Uterus (tissue), 4 donors: ENCODE measurements around the gene CLDND1. TPM values are rescaled to one million over a fixed set of nuclear protein-coding genes. Genes with fewer than 3 reads are reported as not detected.

ENCODE experiments used
- DNase-seq, 2 donors: peaks; one replicate each; pipeline ENCODE4 v3.0.0-alpha.2; 2019 to 2020
- H3K27ac ChIP-seq, 2 donors: fragments of 200-600 bp; sonication (generic); 1 replicate in 1 of 2; 2 replicates in 1 of 2; pipeline ENCODE4 v1.5.1; 2016 to 2018
- H3K27me3 ChIP-seq, 2 donors: fragments of 200-600 bp; sonication (generic); one replicate each; pipeline ENCODE4 v1.5.1; 2018 to 2019; ENCODE audit warnings: control low read depth in 1 of 2
- H3K36me3 ChIP-seq, 2 donors: fragments of 200-600 bp; sonication (generic); one replicate each; pipeline ENCODE4 v1.5.1; 2019; ENCODE audit warnings: control low read depth in 1 of 2
- H3K4me1 ChIP-seq, 2 donors: fragments of 200-600 bp; sonication (generic); one replicate each; pipeline ENCODE4 v1.5.1; 2018 to 2019; ENCODE audit warnings: control low read depth in 1 of 2
- H3K4me3 ChIP-seq, 2 donors: fragments of 200-600 bp; sonication (generic); 1 replicate in 1 of 2; 2 replicates in 1 of 2; pipeline ENCODE4 v1.5.1; 2018 to 2019; ENCODE audit warnings: mild to moderate bottlenecking in 1 of 2
- H3K9me3 ChIP-seq, 2 donors: fragments of 200-600 bp; sonication (generic); one replicate each; pipeline ENCODE4 v1.5.1; 2019; ENCODE audit warnings: control low read depth in 1 of 2
- CTCF ChIP-seq, 4 experiments: fragments of 200-600 bp in 2 of 4; fragments of 450-650 bp in 2 of 4; sonication (generic) in 2 of 4; IDR thresholded peaks; one replicate each; pipeline ENCODE4 v1.5.1; 2016 to 2019; ENCODE audit warnings: antibody characterized with exemption in 4 of 4, mild to moderate bottlenecking in 2 of 4, moderate library complexity in 1 of 4
- POLR2A ChIP-seq, 2 donors: fragments of 450-650 bp; IDR thresholded peaks; one replicate each; pipeline ENCODE4 v1.6.1; 2016; ENCODE audit warnings: antibody characterized with exemption in 2 of 2, mild to moderate bottlenecking in 1 of 2, moderate library complexity in 1 of 2
- intact Hi-C: fragments of 100-400 bp; cut with DNase I; formaldehyde crosslinking; loops from one replicate; pipeline ENCODE4 v1.15.1; 2023; ENCODE audit warnings: low total_unique reads
- total RNA-seq, 4 donors: library from RNA; depleted of rRNA in 3 of 4; stranded (reverse); fragments of >200 nt in 3 of 4; gene quantifications; one replicate each; pipeline versions ENCODE4 v1.1.0 to v1.2.4, GENCODE V29; 2014 to 2023
- donor health status: DM: yes; HTN: yes; CAD: no.

The CLDND1 gene
- total RNA-seq, 4 donors from 2014 or later: 134 to 253 (median 150) TPM

GRCh38 chr3:98554580-98554979 is 31.9 kb upstream of the CLDND1 start:
- Histone ChIP-seq H3K27ac (no peak overlapping the region), H3K4me1 (no peaks in the 10 kb centered on the region), H3K4me3 (no peak overlapping the region), H3K36me3 (no peaks in the 10 kb centered on the region), H3K27me3 (no peaks in the 10 kb centered on the region), H3K9me3 (no peaks in the 10 kb centered on the region)
- TF ChIP-seq CTCF (IDR thresholded peaks at IDR 0.05) (no peak), POLR2A (IDR thresholded peaks at IDR 0.05) (no peak)
- intact Hi-C loops: no loop called here
- DNase-seq: no peak

GRCh38 chr3:98553753-98554152 is 31.1 kb upstream of the CLDND1 start:
- DNase-seq: no peak
- intact Hi-C loops: no loop called here
- Histone ChIP-seq H3K27me3 (no peaks in the 10 kb centered on the region), H3K36me3 (no peaks in the 10 kb centered on the region), H3K27ac (no peak overlapping the region), H3K4me1 (no peaks in the 10 kb centered on the region), H3K4me3 (no peak overlapping the region), H3K9me3 (no peaks in the 10 kb centered on the region)
- TF ChIP-seq CTCF (IDR thresholded peaks at IDR 0.05): no peak
- no peak for TF ChIP-seq POLR2A (IDR thresholded peaks at IDR 0.05)

- TF ChIP-seq POLR2A (IDR thresholded peaks at IDR 0.05) (no peak), CTCF (IDR thresholded peaks at IDR 0.05) (no peak)
- intact Hi-C loops: no loop called here
Measured at GRCh38 chr3:98553021-98553563, 30.4 kb upstream of the CLDND1 start.

GRCh38 chr3:98552232-98553020 is 29.7 kb upstream of the CLDND1 start:
- Histone ChIP-seq H3K27ac (no peak overlapping the region), H3K36me3 (no peaks in the 10 kb centered on the region), H3K9me3 (no peaks in the 10 kb centered on the region), H3K27me3 (no peaks in the 10 kb centered on the region), H3K4me1 (no peaks in the 10 kb centered on the region), H3K4me3 (no peak overlapping the region)
- intact Hi-C loops: no loop called here
- no peak for DNase-seq
- no peak for TF ChIP-seq POLR2A (IDR thresholded peaks at IDR 0.05)
- no peak for TF ChIP-seq CTCF (IDR thresholded peaks at IDR 0.05)

More at GRCh38 chr3:98553021-98553563, 30.4 kb upstream of the CLDND1 start:
- no peak overlapping the region for H3K4me3 ChIP-seq
- H3K27ac ChIP-seq: no peak overlapping the region
- no peaks in the 10 kb centered on the region for H3K9me3 ChIP-seq
- H3K4me1 ChIP-seq: no peaks in the 10 kb centered on the region
- H3K27me3 ChIP-seq: no peaks in the 10 kb centered on the region
- DNase-seq: no peak
- no peaks in the 10 kb centered on the region for H3K36me3 ChIP-seq

GRCh38 chr3:98551754-98552153 is 29.1 kb upstream of the CLDND1 start:
- no peak overlapping the region for H3K27ac ChIP-seq
- H3K36me3 ChIP-seq: no peaks in the 10 kb centered on the region
- H3K27me3 ChIP-seq: no peaks in the 10 kb centered on the region
- H3K4me1 ChIP-seq: no peaks in the 10 kb centered on the region
- intact Hi-C loops: no loop called here
- no peak overlapping the region for H3K4me3 ChIP-seq
- H3K9me3 ChIP-seq: no peaks in the 10 kb centered on the region
- no peak for DNase-seq
- TF ChIP-seq POLR2A (IDR thresholded peaks at IDR 0.05) (no peak), CTCF (IDR thresholded peaks at IDR 0.05) (no peak)
